NCI-H2196 (cell line): ENCODE measurements around the gene CLSTN1.
"Not testable (repeated sequence)": the region's sequence is repeated elsewhere in the genome, so short reads cannot be mapped to it uniquely, and the experiment has no call there.

Source experiments
- DNase-seq: peaks from one replicate; lab custom pipeline; 2025; ENCODE audit not compliant: unreplicated experiment; lab: John Stamatoyannopoulos, UW

The CLSTN1 gene

DNA sequence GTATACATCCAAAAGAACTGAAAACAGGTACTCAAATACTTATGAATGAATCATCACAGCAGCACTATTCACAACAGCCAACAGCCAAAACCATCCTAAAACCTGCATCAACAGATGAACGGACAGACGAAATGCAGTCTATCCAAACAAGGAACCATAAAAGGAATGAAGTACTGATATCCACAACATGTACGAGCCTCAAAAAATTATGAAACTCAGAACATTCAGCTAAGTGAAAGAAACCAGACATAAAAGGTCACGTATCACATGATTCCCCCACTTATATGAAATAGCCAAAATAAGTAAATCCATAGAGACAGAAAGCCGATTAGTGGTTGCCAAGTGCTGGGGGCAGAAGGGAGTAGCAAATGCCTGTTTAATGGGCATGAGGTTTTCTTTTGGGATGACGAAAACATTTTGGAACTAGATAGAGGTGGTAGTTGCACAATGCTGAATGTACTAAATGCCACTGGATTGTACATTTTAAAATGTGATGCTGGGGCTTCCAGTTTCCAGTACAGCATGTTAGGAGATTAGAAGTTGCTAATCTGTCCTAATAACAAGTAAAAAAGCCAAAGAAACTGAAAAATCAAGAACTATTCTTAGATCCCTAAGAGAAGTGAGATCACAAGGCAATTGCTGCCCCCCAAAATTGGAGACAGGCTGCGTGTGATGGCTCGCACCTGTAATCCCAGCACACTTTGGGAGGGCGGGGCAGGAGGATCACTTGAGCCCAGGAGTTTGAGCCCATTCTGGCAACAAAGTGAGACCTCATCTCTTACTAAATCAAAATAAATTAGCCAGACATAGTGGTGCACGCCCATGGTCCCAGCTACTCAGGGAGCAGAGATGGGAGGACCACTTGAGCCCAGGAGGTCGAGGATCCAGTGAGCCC, 25.3 kb downstream of the CLSTN1 start:
- no peak for DNase-seq

DNA sequence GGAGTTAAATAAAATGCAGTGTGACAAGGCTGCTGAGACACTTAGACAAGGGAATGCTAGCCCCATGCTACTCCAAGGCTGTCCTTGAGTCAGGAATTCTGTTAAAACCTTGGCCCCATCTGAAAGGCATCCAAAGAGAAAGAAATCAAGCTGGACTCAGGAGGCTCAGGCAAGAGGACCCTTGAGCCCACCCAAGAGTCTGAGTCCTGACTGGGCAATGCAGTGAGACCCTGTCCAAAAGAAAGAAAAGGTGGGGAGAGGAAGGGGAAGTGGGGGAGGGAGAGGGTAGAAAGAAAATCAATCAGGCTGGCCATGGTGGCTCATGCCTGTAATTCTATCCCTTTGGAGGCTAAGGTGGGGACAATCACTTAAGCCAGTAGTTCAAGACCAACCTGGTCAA, 26.7 kb downstream of the CLSTN1 start:
- DNase-seq, result no peak

DNA sequence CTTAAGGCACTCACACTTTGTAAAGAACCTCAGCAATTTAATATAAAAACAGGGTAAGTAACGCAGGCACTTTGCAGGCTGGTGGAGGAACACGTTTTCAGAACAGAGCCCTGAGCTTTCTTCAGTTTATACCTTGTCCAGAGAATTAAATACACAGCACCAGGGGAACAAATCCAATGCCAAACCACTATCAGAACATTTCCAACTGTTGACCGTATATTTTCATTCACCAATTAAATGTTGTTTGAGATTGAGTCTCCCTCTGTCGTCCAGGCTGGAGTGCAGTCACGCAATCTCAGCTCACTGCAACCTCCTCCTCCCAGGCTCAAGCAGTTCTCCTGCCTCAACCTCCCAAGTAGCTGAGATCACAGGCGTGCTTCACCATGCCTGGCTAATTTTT, 29.7 kb downstream of the CLSTN1 start:
- no peak for DNase-seq

DNA sequence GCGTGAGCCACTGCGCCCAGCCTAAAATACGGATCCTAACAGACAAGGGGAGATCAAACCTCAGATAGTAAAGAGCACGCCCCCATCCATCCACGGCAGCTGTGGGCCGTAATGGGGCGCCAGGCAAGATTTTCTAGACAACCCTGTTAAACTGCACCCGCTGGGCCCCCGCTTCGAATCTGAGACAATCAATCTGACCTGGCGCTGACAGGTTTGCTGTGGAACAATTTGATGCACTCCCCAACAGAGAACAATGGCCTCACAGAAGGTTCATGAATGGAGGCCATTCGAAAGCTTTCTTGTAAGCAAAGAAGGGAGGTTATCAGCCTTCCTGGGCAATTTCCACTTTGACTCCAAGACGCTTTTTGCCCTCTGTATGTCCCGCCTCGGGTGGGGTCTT, 30.5 kb downstream of the CLSTN1 start:
- no peak for DNase-seq

DNA sequence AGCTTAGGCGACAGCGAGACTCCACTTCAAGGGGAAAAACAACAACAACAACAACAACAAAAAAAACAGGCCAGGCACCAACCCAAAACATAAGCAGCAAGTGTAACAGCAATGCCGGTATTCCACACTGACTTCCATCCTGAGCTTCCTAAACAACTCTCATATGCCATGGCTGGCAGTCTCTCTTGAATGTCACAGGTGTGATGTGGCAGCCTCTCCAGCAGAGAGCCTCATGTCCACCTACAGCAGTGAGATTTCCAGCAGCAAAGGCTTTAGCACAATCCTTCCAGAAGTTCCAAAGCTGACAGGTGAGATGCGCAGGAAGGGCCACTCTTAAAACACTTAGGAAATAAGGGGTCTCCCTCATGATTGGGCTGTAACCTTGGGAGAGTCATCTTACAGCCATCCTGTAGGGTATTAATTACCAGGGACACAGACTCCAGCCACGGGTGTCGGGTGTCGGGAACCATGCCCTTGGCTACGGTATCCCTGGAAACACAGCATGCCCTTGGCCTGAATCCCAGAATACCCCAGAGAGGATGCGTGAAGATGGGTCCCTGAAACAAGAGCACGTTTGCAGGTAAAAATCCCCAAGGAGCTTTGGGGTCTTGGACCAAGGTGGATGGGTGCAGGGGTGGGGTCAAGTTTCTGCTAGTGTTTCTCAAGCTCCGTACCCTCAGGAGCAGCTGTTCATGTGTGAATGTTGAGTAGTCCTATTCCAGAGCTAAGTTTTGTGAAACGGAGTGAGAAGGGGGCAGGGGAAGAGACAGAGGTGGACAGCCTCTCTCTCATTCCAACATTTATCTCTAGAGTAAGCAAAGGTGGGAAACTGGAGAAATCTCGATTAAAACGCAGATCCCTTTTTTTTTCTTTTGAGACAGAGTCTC, 31.4 kb downstream of the CLSTN1 start:
- peak; percentile 78 for DNase-seq

DNA sequence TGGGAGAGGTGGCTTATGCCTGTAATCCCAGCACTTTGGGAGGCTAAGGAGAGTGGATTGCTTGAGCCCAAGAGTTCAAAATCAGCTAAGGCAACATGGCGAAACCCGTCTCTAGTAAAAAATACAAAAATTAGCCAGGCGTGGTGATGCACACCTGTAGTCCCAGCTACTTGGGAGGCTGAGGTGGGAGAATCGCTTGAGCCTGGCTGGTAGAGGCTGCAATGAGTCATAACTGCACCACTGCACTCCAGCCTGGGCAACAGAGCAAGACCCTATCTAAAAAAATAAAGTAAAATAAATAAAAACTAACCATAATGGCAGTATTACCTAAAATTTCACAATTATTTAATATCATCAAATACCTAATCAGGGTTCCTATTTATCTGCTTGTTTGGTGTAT, 34.1 kb downstream of the CLSTN1 start:
- not testable (repeated sequence) for DNase-seq

DNA sequence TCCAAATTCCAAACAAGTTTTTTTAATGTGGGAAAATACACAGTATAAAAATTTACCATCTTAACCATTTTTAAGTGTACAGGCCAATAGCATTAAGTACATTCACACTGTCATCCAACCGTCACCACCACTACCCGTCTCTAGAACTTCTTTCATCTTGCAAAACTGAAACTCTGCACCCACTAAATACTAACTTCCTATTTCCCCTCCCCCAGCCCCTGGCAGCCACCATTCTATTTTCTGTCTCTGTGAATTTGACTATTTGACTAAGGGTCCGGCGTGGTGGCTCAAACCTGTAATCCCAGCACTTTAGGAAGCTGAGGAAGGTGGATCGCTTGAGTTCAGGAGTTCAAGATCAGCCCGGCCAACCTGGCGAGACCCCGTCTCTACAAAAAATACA, 36.1 kb downstream of the CLSTN1 start:
- DNase-seq, result no peak

DNA sequence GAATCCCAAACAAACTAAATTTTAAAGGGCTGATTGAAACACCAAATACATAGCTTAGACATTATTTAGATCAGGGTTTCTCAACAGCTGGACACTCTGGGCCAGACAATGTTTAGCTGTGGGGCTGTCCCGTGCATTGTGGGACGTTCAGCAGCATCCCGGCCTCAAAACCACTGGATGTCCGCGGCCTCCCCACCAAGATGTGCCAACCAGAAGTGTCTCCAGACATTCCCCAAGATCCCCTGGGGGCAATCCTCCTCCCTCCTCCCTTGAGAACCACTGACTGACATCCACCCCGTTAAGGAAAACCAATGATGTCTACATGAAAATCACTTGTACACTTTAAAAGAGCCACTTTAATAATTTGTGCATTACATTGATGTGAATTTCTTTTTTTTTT, 38.4 kb downstream of the CLSTN1 start:
- DNase-seq, result no peak

DNA sequence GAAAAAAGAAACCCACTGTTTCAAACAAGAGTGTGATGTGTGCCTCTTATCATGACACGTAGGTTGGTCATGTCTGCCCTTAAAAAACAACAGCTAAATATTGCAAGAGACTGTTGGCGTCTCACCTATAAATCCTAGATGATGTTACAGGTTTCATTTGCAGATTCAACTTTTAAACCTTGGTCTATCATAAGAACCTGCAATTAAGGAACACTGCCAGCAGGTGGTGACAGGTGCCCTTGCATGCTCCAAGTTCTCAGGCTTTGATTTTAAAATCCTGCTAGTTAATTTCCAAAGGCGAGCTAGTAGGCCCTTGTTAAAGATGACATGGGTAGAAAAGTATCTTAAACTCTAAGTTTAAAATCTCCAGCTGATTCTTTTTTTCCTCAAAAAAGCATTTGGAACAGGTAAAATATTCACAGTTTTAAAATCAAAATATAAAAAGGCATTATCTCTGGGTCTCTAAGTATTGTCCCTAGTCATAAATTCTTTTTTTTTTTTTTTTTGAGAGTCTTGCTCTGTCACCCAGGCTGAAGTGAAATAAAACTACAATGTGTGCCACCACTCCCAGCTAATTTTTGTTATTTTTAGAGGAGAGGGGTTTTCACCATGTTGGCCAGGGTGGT, 39.1 kb downstream of the CLSTN1 start:
- peak; percentile 62 for DNase-seq

DNA sequence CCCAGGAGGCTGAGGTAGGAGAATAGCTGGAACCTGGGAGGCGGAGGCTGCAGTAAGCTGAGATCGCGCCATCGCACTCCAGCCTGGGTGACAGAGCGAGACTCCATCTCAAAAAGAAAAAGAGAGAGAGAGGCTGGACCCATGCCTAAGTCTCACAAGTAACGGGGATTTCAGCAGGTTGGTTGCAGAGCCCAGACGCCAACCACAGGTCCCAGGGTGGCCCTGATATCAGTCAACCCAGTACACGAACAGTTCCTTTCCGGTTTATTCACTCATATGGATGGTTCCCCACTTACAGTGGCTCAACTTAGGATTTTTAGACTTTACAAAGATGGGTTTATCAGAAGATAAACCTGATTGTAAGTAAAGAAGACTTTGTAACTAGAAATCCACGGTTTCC, 40.9 kb downstream of the CLSTN1 start:
- DNase-seq, result no peak

DNA sequence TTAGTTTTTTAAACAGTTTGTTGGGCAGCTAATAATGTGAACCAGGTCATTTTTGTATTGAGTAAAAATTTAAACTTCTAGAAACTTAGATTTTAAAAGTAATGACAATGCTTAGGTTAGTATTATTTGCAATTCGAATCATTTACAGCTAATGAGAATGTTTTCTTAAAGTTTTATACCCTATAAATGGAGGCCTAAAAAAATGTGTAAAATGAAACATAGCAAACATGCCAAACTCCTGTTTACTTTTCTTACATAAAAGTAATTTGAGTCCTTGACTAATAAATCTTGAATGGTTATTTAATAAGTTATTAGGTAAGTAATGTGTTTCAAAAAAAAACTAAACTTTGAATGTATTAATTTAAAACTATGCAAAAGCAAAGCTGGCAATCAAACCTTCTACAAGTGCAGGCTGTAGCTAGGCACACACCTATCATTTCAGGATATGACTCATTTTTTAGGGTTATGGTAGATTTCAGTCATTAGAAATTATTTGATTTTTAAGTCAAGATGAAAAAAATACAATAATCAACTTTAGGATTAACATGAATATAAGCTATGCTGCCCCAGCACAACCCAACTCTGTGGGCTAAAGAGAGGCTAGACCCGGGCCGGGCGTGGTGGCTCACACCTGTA, 41.5 kb downstream of the CLSTN1 start:
- DNase-seq, result no peak

DNA sequence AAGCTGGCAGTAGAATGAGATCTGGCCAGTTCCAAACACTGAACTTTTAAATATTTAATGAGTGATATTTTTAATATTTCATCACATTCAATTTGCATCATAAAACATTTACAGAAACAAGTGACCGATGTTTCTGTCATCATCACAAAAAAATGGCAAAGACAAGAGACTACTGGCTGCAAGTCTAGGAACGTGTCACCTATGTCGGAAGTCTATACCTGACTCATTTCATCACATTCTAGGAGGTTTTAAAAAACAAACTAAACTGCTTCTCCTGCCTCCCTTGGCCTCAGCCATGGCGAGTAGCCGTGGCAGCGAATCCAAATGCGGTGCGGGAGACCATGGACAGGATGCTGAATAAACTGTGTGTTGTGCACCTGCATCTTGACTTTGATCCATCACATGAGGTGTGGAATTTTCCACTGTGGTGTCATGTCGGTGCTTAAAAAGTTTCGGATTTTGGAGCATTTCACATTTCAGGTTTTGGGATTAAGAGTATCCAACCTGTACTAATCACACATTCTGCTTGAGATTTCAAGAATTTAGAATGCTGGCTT, 43.1 kb downstream of the CLSTN1 start:
- no peak for DNase-seq

DNA sequence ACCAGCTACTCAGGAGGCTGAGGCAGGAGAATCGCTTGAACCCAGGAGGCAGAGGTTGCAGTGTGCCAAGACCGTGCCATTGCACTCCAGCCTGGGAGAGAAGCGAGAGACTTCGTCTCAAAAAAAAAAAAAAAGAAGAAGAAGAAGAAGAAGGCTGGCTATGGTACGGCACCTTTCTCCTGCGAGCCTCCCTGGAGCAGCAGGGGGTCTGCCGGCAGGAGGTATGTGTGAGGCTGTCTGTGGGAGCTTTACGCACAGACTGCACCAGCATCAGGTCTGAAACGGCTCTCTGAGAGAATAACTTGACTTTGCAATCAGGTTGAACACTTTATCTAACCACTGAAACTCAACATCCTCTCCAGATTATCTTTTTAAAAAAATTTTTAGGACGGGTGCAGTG, 44.9 kb downstream of the CLSTN1 start:
- no peak for DNase-seq

DNA sequence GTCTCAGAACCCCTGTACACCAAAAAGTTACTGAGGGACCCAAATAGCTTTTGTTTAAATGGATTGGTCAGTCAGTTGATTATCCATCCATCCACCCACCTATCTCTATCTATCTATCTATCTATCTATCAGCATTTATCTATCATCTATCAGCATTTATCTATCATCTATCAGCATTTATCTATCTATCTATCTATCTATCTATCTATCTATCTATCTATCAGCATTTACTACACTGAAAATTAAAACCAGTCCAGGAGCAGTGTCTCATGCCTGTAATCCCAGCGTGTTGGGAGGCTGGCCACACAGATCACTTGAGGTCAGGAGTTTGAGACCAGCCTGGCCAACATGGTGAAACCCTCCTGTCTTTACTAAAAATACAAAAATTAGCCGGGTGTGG, 47.1 kb downstream of the CLSTN1 start:
- no peak for DNase-seq

DNA sequence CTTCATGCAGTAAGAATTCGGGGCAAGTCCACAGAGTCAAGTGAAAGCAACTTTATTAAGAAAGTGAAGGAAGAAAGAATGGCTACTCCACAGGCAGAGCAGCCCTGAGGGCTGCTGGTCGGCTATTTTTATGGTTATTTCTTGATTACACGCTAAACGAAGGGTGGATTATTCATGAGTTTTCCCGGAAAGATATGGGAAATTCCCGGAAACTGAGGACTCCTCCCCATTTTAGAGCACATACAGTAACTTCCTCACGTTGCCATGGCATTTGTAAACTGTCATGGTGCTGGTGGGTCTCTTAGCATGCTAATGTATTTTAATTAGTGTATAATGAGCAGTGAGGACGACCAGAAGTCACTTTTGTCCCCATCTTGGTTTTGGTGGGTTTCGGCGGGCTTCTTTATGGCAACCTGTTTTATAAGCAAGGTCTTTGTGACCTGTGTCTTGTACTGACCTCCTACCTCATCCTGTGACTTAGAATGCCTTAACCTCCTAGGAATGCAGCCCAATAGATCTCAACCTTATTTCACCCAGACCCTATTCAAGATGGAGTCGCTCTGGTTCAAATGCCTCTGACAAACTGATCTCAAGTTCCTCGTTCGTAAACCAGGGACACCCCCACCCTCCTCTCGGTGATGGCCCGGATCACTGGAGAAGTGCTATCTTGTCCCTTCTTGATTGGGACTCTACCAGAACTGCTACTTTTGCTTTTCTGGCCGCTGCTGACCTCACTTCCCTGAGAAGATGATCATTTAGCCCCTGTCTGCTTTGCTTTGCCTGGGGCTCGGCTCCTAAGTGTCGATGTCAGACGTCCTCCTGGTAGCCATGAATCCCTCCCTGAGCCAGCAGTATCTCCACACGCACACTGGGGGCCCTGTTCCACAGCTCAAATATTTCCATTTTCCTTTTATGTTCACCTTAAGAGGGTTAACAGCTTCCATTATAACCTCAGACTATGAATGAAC, 48.8 kb downstream of the CLSTN1 start:
- DNase-seq, result no peak

DNA sequence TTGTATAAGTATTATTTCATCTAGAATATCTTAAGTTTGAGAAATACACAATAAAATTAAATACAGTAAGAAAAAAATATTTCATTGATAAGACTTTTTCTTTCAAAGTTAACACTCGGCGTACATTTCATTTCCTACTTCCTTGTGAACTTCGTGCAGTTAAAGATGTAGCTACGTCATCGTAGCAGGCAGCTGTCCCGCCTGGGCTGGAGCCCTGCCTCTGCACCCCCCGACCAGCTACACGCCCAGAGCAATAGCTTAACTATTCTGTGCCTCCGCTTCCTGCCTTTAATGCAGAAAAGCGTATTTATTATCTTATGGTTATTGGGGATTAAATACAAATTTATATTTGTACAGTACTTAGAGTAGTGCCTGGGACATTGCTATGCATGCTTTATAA, 53.5 kb downstream of the CLSTN1 start:
- no peak for DNase-seq

DNA sequence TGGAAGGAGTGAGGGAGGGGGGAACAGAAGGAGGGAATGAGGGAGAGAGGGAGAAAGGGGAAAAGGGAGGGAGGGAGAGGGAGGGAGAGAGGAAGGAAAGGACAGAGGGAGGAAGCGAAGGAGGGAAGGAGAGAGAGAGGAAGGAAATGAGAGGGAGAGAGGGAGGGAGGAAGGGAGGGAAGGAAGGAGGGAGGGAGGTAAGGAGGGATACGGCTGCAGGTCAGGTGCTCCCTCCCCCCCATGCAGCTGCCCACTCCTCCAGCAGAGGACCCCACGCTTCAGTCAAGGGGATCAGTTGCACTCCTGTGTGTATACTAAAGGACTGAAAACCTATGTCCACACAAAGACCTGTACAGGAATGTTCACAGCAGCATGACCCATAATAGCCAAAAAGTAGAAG, 54.8 kb downstream of the CLSTN1 start:
- no peak for DNase-seq

DNA sequence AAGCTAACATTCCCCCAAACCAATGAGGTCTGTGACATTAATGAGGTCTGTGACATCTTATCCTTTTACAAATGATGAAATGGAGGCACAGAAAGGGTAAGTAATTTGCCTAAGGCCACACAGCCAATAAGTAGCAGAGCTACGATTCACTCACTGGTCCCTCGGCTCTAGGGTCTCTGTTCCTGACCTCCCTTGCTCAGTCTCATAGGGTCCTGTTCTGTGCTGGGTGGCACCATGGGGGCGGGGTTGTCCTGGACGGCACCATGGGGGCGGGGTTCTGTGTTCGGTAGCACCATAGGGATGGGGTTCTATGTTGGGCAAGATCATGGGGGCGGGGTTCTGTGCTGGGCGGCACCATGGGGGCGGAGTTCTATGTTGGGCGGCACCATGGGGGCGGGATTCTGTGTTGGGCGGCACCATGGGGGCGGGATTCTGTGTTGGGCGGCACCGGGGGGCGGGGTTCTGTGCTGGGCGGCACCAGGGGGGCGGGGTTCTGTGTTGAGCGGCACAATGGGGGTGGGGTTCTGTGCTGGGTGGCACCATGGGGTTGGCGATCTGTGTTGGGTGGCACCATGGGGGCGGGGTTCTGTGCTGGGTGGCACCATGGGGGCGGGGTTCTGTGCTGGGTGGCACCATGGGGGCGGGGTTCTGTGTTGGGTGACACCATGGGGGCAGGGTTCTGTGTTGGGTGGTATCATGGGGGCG, 55.6 kb downstream of the CLSTN1 start:
- no peak for DNase-seq

DNA sequence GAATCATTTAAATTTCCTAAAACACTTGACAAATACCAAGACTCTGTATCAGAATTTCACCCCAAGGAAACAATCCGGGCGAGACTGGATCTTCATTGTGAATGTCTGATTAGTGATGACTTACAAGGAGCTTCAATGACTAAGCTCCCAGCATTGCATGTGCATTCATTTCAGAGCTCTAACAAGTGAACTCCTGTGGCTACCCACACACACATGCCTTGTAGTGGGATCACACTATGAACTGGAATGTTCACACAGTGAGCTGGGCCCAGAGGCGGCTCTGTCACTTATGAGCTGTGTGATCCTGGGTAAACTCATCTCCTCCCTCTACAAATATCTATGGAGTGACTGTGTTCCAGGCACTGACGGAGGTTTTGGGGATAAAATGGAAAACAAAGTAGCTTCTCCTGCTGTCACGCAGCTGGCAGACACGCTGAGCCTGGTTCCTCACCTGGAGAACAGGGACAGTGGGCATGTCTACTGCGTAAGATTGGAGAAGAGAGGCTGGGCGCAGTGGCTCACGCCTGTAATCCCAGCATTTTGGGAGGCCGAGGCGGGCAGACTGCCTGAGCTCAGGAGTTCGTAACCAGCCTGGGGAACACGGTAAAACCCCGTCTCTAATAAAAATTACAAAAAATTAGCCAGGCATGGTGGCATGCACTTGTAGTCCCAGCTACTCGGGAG, 56.9 kb downstream of the CLSTN1 start:
- DNase-seq, result no peak
